ENCODE data around the gene POLK.

DNA sequence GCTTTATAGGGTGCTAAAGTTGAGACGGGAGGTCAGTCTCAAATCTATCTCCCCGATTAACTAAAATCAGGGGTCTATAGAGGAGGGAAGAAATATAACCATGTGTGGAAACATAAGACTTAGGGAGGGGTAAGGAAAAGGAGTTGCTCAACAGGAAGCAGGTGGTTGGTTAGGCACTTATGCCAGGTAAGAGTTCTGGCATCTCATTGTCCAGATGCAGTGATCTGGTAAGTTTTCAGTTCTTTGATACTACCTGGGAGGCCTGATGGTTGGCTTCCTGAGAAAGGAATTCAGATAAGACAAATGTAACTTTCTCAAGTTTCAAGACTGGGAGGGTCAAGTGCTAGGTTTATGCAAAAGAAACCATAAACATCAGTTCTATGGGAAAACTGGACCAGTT is 48.0 kb upstream of the POLK start:
- TF ChIP-seq CTCF (IDR thresholded peaks at IDR 0.05; ENCODE audit: insufficient read depth, low read depth, low read length) (no peak), EZH2 (IDR thresholded peaks at IDR 0.05; ENCODE audit: insufficient read depth, low read length) (no peak)

All from astrocyte (in vitro differentiated cells and primary cell).